Epithelial cell of esophagus (primary cell): ENCODE measurements around the gene BCL11B.
A peak's percentile ranks its signal among the peaks of the same experiment; 100 is the strongest.

Experiments
- DNase-seq: peaks from one replicate; pipeline ENCODE4 v3.0.0; 2010; ENCODE audit warnings: low read depth
- H3K4me3 ChIP-seq: 2 replicates; pipeline ENCODE4 v1.5.1; 2011; ENCODE audit warnings: mild to moderate bottlenecking, low read length, control low read depth
- CTCF ChIP-seq: IDR thresholded peaks from 2 replicates; pipeline ENCODE4 v1.5.1; 2011; ENCODE audit warnings: low read depth, mild to moderate bottlenecking, low read length, control low read depth, inconsistent platforms; ENCODE audit not compliant: insufficient read depth; ENCODE audit errors: missing control alignments

BCL11B gene

GRCh38 chr14:99234355-99234754 lies 37.6 kb downstream of the BCL11B start:
- no peak overlapping the region for H3K4me3 ChIP-seq
- DNase-seq = no peak
- no peak for TF ChIP-seq CTCF

GRCh38 chr14:99233222-99234035 lies 38.6 kb downstream of the BCL11B start:
- no peak for DNase-seq
- no peak overlapping the region for H3K4me3 ChIP-seq
- no peak for TF ChIP-seq CTCF

GRCh38 chr14:99232714-99233214 lies 39.2 kb downstream of the BCL11B start:
- H3K4me3 ChIP-seq = no peak overlapping the region
- DNase-seq = no peak
- no peak for TF ChIP-seq CTCF

DNA sequence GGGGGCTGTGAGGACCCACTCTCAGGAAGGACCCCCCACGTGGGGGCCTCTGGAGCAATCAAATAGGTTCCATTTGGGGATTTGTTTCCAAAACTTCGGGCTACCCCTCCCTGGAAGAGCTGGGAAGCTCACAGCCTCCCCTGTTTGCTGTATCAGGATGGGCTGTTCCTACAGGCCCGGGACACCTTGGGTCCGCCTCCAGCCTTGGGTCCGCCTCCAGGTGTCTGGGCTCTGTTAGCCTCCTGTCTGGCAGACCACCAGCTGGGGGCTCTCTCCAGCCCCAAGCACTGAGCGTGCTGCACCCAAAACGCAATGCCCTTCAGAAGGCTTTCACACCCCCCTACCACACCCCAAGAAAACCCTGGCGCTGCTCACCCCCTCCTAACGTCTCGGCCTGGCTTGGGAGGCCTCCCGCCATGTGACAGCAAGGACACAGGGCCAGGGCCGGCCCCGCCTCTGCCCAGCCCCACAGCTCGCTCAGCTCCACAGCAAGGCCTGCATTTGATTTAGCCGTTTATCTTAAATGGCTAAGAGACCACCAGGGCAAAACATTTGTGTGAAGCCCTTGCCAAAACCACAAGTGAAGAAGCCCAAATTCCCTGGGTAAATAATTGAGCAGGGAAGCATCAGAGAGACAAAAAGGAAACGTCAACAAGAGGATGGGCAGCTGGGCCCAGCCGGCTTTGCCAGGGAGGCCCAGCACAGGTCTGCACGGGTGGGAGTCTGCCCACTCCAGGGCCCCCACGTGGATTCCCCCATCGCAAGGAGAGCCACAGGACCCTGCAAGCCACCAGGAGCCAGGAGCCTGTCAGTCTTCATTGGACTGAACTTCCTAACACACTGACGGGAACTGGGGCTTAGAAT lies 39.9 kb downstream of the BCL11B start:
- no peak overlapping the region for H3K4me3 ChIP-seq
- no peak for DNase-seq
- TF ChIP-seq CTCF = no peak

DNA sequence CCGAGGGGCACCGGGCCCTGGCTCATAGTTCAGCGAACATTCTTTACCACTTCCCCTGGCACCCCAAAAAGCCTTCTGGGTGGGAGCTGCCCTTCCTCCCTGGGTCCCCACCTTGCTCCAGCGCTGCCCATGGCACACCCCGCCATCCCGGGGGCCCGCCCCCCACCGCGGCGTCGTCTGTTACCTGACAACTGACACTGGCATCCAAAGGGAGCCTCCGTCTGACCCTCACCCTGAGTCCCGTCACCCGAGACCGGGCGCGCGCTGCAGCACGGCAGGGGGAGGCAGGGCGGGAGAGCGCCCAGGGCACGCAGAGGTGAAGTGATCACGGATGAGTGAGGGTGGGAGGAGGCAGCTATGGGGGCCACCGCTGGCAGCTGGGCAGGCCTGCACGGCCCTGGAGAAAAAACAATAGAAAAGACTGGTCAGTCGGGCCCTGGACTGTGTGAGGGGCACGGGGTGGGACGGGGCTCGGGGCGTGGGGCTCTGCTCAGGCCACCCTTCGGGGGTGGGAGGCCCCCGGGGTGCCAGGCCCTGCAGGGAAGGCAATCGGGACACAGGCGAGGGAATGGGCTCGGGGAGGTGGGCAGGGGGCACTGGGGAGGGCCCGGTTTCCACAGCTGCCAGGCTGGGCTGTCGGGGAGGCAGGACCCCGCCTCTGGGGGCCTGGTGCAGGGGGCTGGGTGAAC lies 40.7 kb downstream of the BCL11B start:
- TF ChIP-seq CTCF = no peak
- DNase-seq = no peak
- H3K4me3 ChIP-seq = no peak overlapping the region

DNA sequence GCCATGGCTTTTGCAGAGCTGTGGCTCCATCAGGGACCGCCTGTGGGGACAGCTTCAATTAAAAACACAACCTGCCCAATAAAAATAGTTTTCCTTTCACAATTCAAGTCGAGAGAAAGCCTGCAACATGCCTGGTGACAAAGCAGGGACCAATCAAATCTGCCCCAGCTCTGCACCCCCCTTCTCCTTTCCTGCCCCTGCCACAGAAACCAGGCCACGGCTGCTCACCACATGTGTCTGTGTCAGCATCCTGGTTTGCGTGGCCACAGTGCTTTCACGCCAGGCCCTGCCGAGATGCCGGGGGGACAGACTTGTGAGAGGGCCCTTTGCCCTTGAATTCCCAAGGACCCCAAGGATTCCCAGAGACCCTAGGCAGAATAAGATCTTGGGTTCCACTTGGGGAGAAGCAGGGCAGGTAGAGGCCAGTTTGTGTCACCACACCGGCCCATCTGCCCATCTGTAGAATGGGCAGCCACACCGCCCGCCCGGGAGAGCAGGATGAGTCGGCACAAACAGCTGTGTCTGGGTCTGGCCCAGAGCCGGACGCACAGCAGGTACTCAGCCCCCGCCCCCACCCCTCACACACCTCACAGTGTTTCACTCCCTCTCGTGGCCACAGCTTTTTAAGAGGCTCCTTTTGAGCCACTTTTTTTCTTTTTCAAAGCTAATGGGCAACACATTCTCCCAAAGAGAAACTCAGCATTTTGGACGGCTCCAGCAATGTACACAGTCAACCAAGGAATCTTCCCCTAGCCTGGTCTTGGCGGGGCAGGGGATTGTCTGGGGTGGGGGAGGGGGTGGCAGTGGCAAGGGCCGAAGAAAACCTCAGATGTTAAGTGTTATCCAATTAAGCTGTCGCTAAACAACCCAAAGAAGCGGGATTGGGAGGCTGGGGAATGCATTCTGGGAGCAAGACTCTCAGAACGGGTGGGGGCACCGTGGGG lies 41.5 kb downstream of the BCL11B start:
- peak; percentile 32 for DNase-seq
- peak; percentile 29 for TF ChIP-seq CTCF
- H3K4me3 ChIP-seq = no peak overlapping the region
